ENCODE data around the gene ZFYVE27. TPM values are rescaled to one million over a fixed set of nuclear protein-coding genes. Genes with fewer than 3 reads are reported as not detected.
A peak's percentile ranks its signal among the peaks of the same experiment; 100 is the strongest.
"Not testable (repeated sequence)": the region's sequence is repeated elsewhere in the genome, so short reads cannot be mapped to it uniquely, and the experiment has no call there.

The ZFYVE27 gene
- 13.5 TPM for total RNA-seq
- polyA plus RNA-seq = 17.0 TPM

GRCh38 chr10:97736902-97737769 is at the start of gene ZFYVE27:
TSS of gene ZFYVE27 (plus strand) at chr10:97737128. CDS start at chr10:97738478, 1,350 bp downstream.
- H3K36me3 ChIP-seq (ENCODE audit: insufficient read depth) = no peaks in the 10 kb centered on the region
- no peaks in the 10 kb centered on the region for H3K4me1 ChIP-seq (ENCODE audit: insufficient read depth)
- H3K27ac ChIP-seq (ENCODE audit: low read depth) = peak within 1 kb of the TSS; percentile 77
- H3K4me3 ChIP-seq (ENCODE audit: low read depth, low read length) = peak within 1 kb of the TSS; percentile 72
- WGBS = under 1% methylated on average over 72 of the region's 72 CpGs
- peak; percentile 80 for DNase-seq (ENCODE audit: extremely low spot score)

GRCh38 chr10:97687785-97688781 is 48.8 kb upstream of the ZFYVE27 start:
- Histone ChIP-seq H3K4me1 (ENCODE audit: insufficient read depth) (no peaks in the 10 kb centered on the region), H3K36me3 (ENCODE audit: insufficient read depth) (no peaks in the 10 kb centered on the region), H3K4me3 (ENCODE audit: low read depth, low read length) (peak overlapping the region; percentile 14), H3K27ac (ENCODE audit: low read depth) (peak overlapping the region; percentile 81)
- WGBS = 28% methylated on average over 14 of the region's 14 CpGs
- DNase-seq (ENCODE audit: extremely low spot score) = no peak

GRCh38 chr10:97689559-97690020 is 47.3 kb upstream of the ZFYVE27 start:
- Histone ChIP-seq H3K4me1 (ENCODE audit: insufficient read depth) (no peaks in the 10 kb centered on the region), H3K36me3 (ENCODE audit: insufficient read depth) (no peaks in the 10 kb centered on the region), H3K27ac (ENCODE audit: low read depth) (no peak overlapping the region), H3K4me3 (ENCODE audit: low read depth, low read length) (no peak overlapping the region)
- 74% methylated on average over 5 of the region's 5 CpGs for WGBS
- DNase-seq (ENCODE audit: extremely low spot score) = no peak

GRCh38 chr10:97690133-97690532 is 46.8 kb upstream of the ZFYVE27 start:
- Histone ChIP-seq H3K4me1 (ENCODE audit: insufficient read depth) (no peaks in the 10 kb centered on the region), H3K27ac (ENCODE audit: low read depth) (no peak overlapping the region), H3K36me3 (ENCODE audit: insufficient read depth) (no peaks in the 10 kb centered on the region), H3K4me3 (ENCODE audit: low read depth, low read length) (no peak overlapping the region)
- WGBS = 90% methylated on average over 3 of the region's 3 CpGs
- no peak for DNase-seq (ENCODE audit: extremely low spot score)

GRCh38 chr10:97698072-97698655 is 38.8 kb upstream of the ZFYVE27 start:
- H3K4me1 ChIP-seq (ENCODE audit: insufficient read depth); H3K36me3 ChIP-seq (ENCODE audit: insufficient read depth); H3K4me3 ChIP-seq (ENCODE audit: low read depth, low read length); DNase-seq (ENCODE audit: extremely low spot score); H3K27ac ChIP-seq (ENCODE audit: low read depth): not testable (repeated sequence)
- 79% methylated on average over 11 of the region's 11 CpGs for WGBS

GRCh38 chr10:97701438-97702069 is 35.4 kb upstream of the ZFYVE27 start:
- no peaks in the 10 kb centered on the region for H3K36me3 ChIP-seq (ENCODE audit: insufficient read depth)
- H3K27ac ChIP-seq (ENCODE audit: low read depth) = no peak overlapping the region
- DNase-seq (ENCODE audit: extremely low spot score) = no peak
- 47% methylated on average over 12 of the region's 12 CpGs for WGBS
- no peaks in the 10 kb centered on the region for H3K4me1 ChIP-seq (ENCODE audit: insufficient read depth)
- H3K4me3 ChIP-seq (ENCODE audit: low read depth, low read length) = no peak overlapping the region

GRCh38 chr10:97703398-97704067 is 33.4 kb upstream of the ZFYVE27 start:
- no peak for DNase-seq (ENCODE audit: extremely low spot score)
- WGBS = 95% methylated on average over 7 of the region's 7 CpGs
- Histone ChIP-seq H3K4me3 (ENCODE audit: low read depth, low read length) (no peak overlapping the region), H3K27ac (ENCODE audit: low read depth) (no peak overlapping the region), H3K36me3 (ENCODE audit: insufficient read depth) (no peaks in the 10 kb centered on the region), H3K4me1 (ENCODE audit: insufficient read depth) (no peaks in the 10 kb centered on the region)

GRCh38 chr10:97704341-97704740 is 32.6 kb upstream of the ZFYVE27 start:
- no peaks in the 10 kb centered on the region for H3K36me3 ChIP-seq (ENCODE audit: insufficient read depth)
- 69% methylated on average over 1 of the region's 1 CpG for WGBS
- no peak for DNase-seq (ENCODE audit: extremely low spot score)
- no peak overlapping the region for H3K27ac ChIP-seq (ENCODE audit: low read depth)
- H3K4me3 ChIP-seq (ENCODE audit: low read depth, low read length) = no peak overlapping the region
- H3K4me1 ChIP-seq (ENCODE audit: insufficient read depth) = no peaks in the 10 kb centered on the region

- H3K36me3 ChIP-seq (ENCODE audit: insufficient read depth) = no peaks in the 10 kb centered on the region
- no peaks in the 10 kb centered on the region for H3K4me1 ChIP-seq (ENCODE audit: insufficient read depth)
- 86% methylated on average over 3 of the region's 3 CpGs for WGBS
- no peak overlapping the region for H3K27ac ChIP-seq (ENCODE audit: low read depth)
- no peak for DNase-seq (ENCODE audit: extremely low spot score)
- H3K4me3 ChIP-seq (ENCODE audit: low read depth, low read length) = no peak overlapping the region
Measured at GRCh38 chr10:97705006-97705670, 31.8 kb upstream of the ZFYVE27 start.

- Histone ChIP-seq H3K4me3 (ENCODE audit: low read depth, low read length) (no peak overlapping the region), H3K36me3 (ENCODE audit: insufficient read depth) (no peaks in the 10 kb centered on the region), H3K27ac (ENCODE audit: low read depth) (no peak overlapping the region), H3K4me1 (ENCODE audit: insufficient read depth) (no peaks in the 10 kb centered on the region)
- WGBS = 74% methylated on average over 11 of the region's 11 CpGs
- DNase-seq (ENCODE audit: extremely low spot score) = no peak
Measured at GRCh38 chr10:97707134-97707861, 29.6 kb upstream of the ZFYVE27 start.

GRCh38 chr10:97708167-97708566 is 28.8 kb upstream of the ZFYVE27 start:
- Histone ChIP-seq H3K4me1 (ENCODE audit: insufficient read depth) (no peaks in the 10 kb centered on the region), H3K36me3 (ENCODE audit: insufficient read depth) (no peaks in the 10 kb centered on the region), H3K4me3 (ENCODE audit: low read depth, low read length) (no peak overlapping the region), H3K27ac (ENCODE audit: low read depth) (no peak overlapping the region)
- DNase-seq (ENCODE audit: extremely low spot score) = no peak
- WGBS = 63% methylated on average over 2 of the region's 2 CpGs
